GM21367 (cell line): Measurements from ENCODE around the gene ZNF423.

ENCODE experiments used
- ATAC-seq: cut with Tn5 transposase; IDR thresholded peaks from one replicate; pipeline ENCODE4 v1.9.1; 2021; ENCODE audit not compliant: unreplicated experiment

ZNF423 gene

GRCh38 chr16:49671333-49671732 lies 184.6 kb downstream of the ZNF423 start:
- no peak for ATAC-seq

- no peak for ATAC-seq
These were observed 185.3 kb downstream of the ZNF423 start for GRCh38 chr16:49670627-49671026.

DNA sequence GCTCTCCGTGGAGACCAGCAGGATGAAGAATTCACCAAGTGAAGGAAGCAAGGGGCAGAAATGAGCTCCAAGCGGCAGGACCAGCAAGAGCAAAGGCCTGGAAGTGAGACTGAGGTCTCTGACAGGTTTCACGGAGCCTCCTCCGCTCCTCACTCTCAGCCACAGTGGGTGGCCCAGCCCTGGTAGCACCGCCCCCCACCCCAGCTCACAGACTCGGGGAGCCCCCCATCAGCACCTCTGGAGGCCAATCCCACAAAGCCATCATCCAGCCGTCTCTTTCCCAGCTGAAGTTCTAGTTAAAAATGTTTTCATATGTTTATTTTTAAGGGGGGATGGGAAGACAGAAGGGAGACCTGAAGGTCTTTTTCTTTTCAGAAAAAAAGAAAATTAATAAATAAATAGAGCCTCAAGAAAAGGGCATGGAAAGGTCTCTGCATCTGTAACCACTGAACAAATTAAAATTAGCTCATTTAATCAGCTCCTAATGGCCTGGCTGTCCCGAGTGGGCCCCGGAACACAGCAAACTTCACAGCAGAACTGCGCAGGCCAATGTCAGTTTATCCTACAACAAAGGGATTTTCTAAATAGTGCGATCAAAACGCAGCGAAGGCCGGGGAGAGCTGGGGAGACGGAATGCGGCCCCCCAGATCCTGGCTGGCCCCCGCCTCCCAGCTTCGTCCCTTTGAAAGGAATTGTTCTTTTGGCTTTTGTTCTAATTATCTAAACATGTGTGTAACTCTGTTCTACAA lies 190.3 kb downstream of the ZNF423 start:
- ATAC-seq, result no peak

- no peak for ATAC-seq
These were observed 191.4 kb downstream of the ZNF423 start for GRCh38 chr16:49664221-49665215.

DNA sequence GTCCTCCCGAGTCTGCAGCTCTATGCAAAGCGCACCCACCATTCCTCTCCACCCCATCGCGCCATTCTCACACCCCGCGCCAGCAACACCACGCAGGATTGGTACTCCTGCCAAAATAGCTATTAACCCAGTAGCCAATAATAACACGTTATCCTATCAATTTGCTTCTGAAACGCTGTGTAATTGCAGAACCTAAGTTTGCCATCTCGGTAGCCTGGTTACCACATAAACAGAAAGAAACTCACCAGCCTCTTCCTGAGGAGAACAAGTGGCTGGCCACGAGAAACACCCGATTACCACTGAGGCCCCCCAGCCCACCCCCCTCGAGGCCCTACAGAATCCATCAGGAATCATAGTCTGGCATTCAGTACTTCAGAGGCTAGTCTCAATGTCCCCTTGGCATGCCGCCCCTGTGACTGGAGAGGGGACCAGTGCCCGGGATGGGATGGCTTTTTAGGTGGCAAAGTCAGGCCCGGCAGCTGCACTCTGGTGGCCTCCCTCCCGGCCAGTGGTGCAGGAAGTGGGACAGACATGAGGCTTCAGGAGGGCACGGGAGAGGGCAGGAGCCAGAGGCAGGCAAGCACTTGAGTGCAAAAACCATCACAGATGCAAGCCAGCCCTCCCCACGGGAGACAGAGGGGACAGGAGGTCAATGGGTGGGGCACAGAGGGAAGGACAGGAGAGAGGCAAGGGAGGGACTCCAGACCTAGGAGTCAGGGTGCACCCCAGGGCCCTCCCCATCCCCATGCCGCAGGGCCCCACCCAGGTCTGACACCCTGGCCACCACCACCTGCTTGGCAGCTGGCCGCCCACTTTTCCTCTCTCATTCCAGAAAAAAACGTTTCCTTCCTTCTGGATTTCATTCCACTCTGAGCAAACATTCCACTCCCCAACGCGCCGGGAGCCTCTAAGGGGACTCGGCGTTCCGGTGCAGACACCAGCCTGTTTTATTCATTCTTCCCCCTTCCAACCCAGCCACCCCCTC lies 192.5 kb downstream of the ZNF423 start:
- ATAC-seq, result no peak

GRCh38 chr16:49662569-49662968 lies 193.3 kb downstream of the ZNF423 start:
- no peak for ATAC-seq

DNA sequence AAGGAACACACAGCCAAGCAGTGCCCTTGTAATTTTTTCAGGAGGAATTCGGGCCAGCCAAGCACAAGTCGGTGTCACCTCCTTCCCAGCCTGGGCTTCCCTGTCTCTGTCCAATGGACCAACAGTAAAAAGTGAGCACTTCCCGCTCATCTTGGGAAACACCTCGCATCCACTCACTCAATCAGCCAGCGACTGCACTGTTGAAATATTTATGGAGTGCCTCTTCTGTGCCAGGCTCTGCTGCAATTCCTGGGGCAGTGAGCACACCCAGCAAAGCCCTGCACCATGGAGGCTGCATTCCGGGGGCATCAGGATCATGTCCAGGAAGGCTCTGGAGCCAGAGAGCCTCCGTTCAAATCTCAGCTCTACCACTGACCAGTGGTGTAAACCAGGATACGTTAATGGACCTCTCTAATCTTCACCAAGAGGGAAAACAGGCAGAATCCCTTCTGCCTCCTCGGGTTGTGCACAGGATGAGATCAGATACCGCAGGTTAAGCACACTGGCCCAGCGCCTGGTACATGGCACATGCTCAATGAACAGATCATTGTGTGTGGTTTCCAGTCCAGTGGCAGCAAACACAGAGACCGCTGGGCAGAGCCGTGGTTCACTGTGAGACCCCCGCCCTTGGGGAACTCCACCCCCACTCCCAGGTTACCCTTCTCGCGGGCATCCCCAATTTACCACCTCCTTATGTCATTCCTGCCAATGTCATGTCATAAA lies 194.3 kb downstream of the ZNF423 start:
- no peak for ATAC-seq

- no peak for ATAC-seq
These were observed 195.3 kb downstream of the ZNF423 start for GRCh38 chr16:49660626-49661025.

DNA sequence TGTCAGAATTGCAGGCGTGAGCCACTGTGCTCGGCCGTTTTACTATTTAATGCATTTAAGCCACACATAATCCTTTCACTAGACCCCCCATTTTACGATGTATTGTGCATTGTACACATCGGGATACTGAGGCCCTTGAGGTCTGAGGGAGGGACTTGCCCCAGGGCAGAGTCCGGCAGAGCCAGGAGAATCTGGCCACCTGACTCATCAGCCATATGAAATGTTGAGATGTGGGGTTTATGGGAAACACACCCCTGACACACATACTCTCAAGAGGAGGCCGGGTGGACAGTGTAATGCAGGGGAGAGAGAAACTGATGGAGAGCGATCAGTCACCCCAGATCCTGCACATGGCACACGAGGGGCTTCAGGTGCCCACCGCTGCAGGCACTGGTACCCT lies 196.6 kb downstream of the ZNF423 start:
- no peak for ATAC-seq

DNA sequence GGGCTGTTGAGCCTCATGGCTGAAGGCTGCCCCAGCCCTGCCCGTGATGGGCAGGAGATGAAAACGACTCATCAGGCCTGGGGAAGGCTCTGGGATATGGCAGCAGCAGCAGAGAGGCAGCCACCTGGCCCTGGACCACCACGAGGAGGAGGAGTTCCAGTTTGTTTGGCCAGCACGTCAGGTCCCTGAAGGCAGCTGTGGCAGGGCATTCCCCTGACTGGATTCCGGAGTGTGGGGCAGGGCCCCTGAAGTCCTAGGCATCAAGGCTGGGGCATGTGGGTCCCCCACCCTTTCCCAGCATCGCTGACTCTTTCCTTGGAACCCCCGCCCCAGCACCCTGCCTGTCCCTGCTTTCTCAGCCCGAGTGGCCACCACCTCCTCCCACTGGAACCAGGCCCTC lies 197.4 kb downstream of the ZNF423 start:
- ATAC-seq, result no peak

- no peak for ATAC-seq
These were observed 198.0 kb downstream of the ZNF423 start for GRCh38 chr16:49657736-49658465.

DNA sequence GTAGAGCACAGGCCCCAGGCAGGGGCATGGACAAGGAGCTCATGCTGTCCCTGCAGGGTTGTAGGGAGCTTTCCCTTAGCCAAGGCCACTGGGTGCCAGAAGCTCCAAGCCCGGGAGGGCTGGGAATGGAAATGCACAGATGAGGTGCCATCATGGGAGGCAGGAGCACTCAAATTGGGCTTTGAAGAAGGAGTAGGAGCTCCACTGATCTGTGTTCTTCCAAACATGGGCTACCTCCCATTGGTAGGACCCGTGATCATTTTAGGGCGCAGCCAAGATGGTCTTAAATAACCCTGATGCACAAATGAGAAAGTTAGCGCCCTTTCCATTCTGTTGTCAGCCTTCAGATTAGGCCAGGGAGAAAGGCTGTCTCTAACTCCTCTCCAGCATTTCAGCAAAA lies 201.5 kb downstream of the ZNF423 start:
- ATAC-seq, result no peak

- ATAC-seq, result no peak
These were observed 202.3 kb downstream of the ZNF423 start for GRCh38 chr16:49653577-49653976.

GRCh38 chr16:49653173-49653570 lies 202.7 kb downstream of the ZNF423 start:
- no peak for ATAC-seq

DNA sequence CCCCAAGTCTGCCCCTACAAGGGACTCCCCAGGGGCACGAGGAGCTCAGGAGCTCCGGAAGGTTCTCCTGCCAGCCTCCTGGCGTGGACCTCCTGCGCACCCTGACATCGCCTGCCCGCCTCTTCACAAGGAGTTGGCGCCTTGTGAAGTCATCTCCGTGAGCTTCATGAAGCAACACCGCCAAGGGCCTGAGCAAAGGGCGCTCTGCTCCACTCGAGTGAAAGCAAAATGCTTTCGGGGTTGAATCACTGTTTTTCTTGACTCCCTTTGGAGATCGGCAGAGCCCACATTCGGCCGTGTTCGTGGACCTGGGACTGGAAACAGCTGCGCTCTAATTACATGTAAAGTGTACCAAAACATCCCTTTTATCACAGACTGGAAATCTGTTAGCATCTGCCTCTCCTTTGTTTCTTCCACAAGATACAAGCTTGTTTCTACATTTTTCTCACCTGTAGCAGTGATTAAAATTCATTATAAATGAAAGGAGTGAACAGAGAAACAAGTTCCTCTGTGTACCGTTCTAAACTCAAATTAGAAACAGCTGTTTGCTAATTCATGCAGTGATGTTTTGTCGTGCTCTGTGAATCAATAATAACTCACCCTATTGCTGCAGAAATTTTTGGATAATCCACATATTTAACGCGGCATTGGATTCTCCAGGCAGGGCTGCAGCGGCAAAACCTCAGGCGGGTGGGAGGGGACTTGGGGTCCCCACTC lies 203.3 kb downstream of the ZNF423 start:
- no peak for ATAC-seq

- no peak for ATAC-seq
These were observed 203.9 kb downstream of the ZNF423 start for GRCh38 chr16:49651996-49652395.

- ATAC-seq, result no peak
These were observed 204.7 kb downstream of the ZNF423 start for GRCh38 chr16:49651226-49651625.

- ATAC-seq, result no peak
These were observed 205.3 kb downstream of the ZNF423 start for GRCh38 chr16:49650603-49651002.
